ENCODE measurements around the gene FAM53B. TPM values are rescaled to one million over a fixed set of nuclear protein-coding genes. Genes with fewer than 3 reads are reported as not detected.

The FAM53B gene
- polyA plus RNA-seq, 1 of the 3 experiments (the other 2 are of a cell fraction) = 5.6 TPM

- no peaks in the 10 kb centered on the region for H3F3A ChIP-seq (replicated peaks; ENCODE audit: insufficient read depth)
- no peak overlapping the region for H3K4me3 ChIP-seq (ENCODE audit: low read depth in 2 of 2, low read length in 1 of 2)
- ChIA-PET POLR2A (no interaction called here), CTCF (interaction anchor here (2.0 kb wide), 1 partner anchor 150 kb away, joined by 6 read pairs; no protein-coding TSS in a partner anchor)
- no peak overlapping the region for H3K9ac ChIP-seq
- no peaks in the 10 kb centered on the region for H3K79me2 ChIP-seq (ENCODE audit: insufficient read depth)
- no peak for DNase-seq
- no peaks in the 10 kb centered on the region for H3K27me3 ChIP-seq (ENCODE audit: insufficient read depth)
- WGBS (ENCODE audit: low lambda C conversion rate) = 66% methylated on average over 4 of the region's 5 CpGs
- no peaks in the 10 kb centered on the region for H3K36me3 ChIP-seq (replicated peaks in 1 of 2; ENCODE audit: control insufficient read depth in 1 of 2, insufficient read depth in 2 of 2, low read length in 1 of 2)
- peaks cover 0 to 8% of the 10 kb centered on the region in 2 experiments; a peak in 1 of 4 replicates for H3K4me1 ChIP-seq (ENCODE audit: control insufficient read depth in 1 of 2, insufficient read depth in 2 of 2, low read depth in 1 of 2, low read length in 1 of 2)
- H2AFZ ChIP-seq (ENCODE audit: low read depth) = no peak overlapping the region
- H4K20me1 ChIP-seq (ENCODE audit: insufficient read depth) = no peaks in the 10 kb centered on the region
- H3K27ac ChIP-seq (ENCODE audit: low read depth in 2 of 2, low read length in 1 of 2) = no peak overlapping the region
- no peaks in the 10 kb centered on the region for H3K9me3 ChIP-seq
- H3K4me2 ChIP-seq = no peak overlapping the region
- TF ChIP-seq TCF12 (IDR thresholded peaks at IDR 0.05) (no peak), NFIC (IDR thresholded peaks at IDR 0.05; ENCODE audit: borderline replicate concordance) (no peak), FOXJ3 (CRISPR knock-in tag; IDR thresholded peaks at IDR 0.05) (no peak), NRF1 (IDR thresholded peaks at IDR 0.05; ENCODE audit: low read depth, low read length) (no peak), REST (IDR thresholded peaks at IDR 0.05; ENCODE audit: low read depth, low read length) (no peak), MAX (IDR thresholded peaks at IDR 0.05; ENCODE audit: low read depth) (no peak), RXRA (IDR thresholded peaks at IDR 0.05; ENCODE audit: borderline replicate concordance, low read depth) (no peak), EP300 (IDR thresholded peaks at IDR 0.05; ENCODE audit: borderline replicate concordance in 1 of 2, low read depth in 1 of 2, low read length in 1 of 2) (no peak), RCOR1 (IDR thresholded peaks at IDR 0.05; ENCODE audit: low read length) (no peak), ELF1 (IDR thresholded peaks at IDR 0.05) (no peak), FOXM1 (IDR thresholded peaks at IDR 0.05; ENCODE audit: low read depth) (no peak), IRF3 (IDR thresholded peaks at IDR 0.05; ENCODE audit: low read depth, low read length) (no peak), EZH2phosphoT487 (IDR thresholded peaks at IDR 0.05; ENCODE audit: borderline replicate concordance, low read depth) (no peak), CTCF (IDR thresholded peaks at IDR 0.05) (no peak)
- H3K9me2 ChIP-seq = no peaks in the 10 kb centered on the region
Measured at GRCh38 chr10:124591123-124591495, 153.1 kb downstream of the FAM53B start.
